SJCRH30 (cell line): ENCODE measurements around the gene CCM2L. TPM values are rescaled to one million over a fixed set of nuclear protein-coding genes. Genes with fewer than 3 reads are reported as not detected.

Experiments
- DNase-seq, 2 experiments: peaks; one replicate each; pipeline ENCODE4 v3.0.0-alpha.2; 2015 to 2020
- H3K27ac ChIP-seq: fragments of 250-450 bp; sonication (Bioruptor Pico); 2 replicates; pipeline ENCODE4 v1.5.1; 2020; ENCODE audit warnings: mild to moderate bottlenecking, moderate library complexity
- H3K27me3 ChIP-seq: fragments of 250-450 bp; sonication (Bioruptor Pico); 2 replicates; pipeline ENCODE4 v1.5.1; 2020; ENCODE audit warnings: mild to moderate bottlenecking, moderate library complexity
- H3K36me3 ChIP-seq: fragments of 250-450 bp; sonication (Bioruptor Pico); 2 replicates; pipeline ENCODE4 v1.5.1; 2020; ENCODE audit warnings: mild to moderate bottlenecking, moderate library complexity
- H3K4me1 ChIP-seq: fragments of 250-450 bp; sonication (Bioruptor Pico); 2 replicates; pipeline ENCODE4 v1.5.1; 2020; ENCODE audit warnings: mild to moderate bottlenecking, moderate library complexity
- H3K4me3 ChIP-seq: fragments of 250-450 bp; sonication (Bioruptor Pico); 2 replicates; pipeline ENCODE4 v1.5.1; 2020; ENCODE audit warnings: mild to moderate bottlenecking, moderate library complexity
- H3K9me3 ChIP-seq: fragments of 250-450 bp; sonication (Bioruptor Pico); replicated peaks from 2 replicates; pipeline ENCODE4 v1.5.1; 2020; ENCODE audit warnings: mild to moderate bottlenecking, moderate library complexity
- total RNA-seq: library from RNA; depleted of rRNA; stranded (reverse); fragments of >200 nt; shearing (Covaris generic); gene quantifications from 2 replicates; pipeline ENCODE4 v1.2.3, GENCODE V29; 2014

Gene CCM2L
- total RNA-seq, 1 experiment from 2014 or later = 1.2 TPM

- no peak for DNase-seq
- Histone ChIP-seq H3K4me3 (no peak overlapping the region), H3K4me1 (0 out of 2 replicates have a peak, but pooled peaks cover 5% of the 10 kb centered on the region), H3K9me3 (no peaks in the 10 kb centered on the region), H3K36me3 (no peaks in the 10 kb centered on the region), H3K27me3 (peaks cover 3% of the 10 kb centered on the region), H3K27ac (no peak overlapping the region)
Observed at GRCh38 chr20:31984981-31985471, 25.2 kb upstream of the CCM2L start.

- peak in 1 of 2 experiments; percentile 44 for DNase-seq
- Histone ChIP-seq H3K36me3 (no peaks in the 10 kb centered on the region), H3K4me3 (no peak overlapping the region), H3K27me3 (no peaks in the 10 kb centered on the region; the same call in 1 of the 2 replicates), H3K27ac (no peak overlapping the region), H3K4me1 (peaks cover 5% of the 10 kb centered on the region; the same call in 1 of the 2 replicates), H3K9me3 (no peaks in the 10 kb centered on the region)
Observed at GRCh38 chr20:31987744-31988143, 22.5 kb upstream of the CCM2L start.

- H3K9me3 ChIP-seq = no peaks in the 10 kb centered on the region
- H3K36me3 ChIP-seq = no peaks in the 10 kb centered on the region
- DNase-seq = no peak
- no peaks in the 10 kb centered on the region for H3K27me3 ChIP-seq
- peaks cover 5% of the 10 kb centered on the region; the same call in 1 of the 2 replicates for H3K4me1 ChIP-seq
- no peak overlapping the region for H3K27ac ChIP-seq
- no peak overlapping the region for H3K4me3 ChIP-seq
Observed at GRCh38 chr20:31988430-31989015, 21.7 kb upstream of the CCM2L start.

GRCh38 chr20:31989030-31989645 is 21.1 kb upstream of the CCM2L start:
- DNase-seq = peak; percentile 39 to 59
- Histone ChIP-seq H3K36me3 (no peaks in the 10 kb centered on the region), H3K4me3 (no peak overlapping the region), H3K27ac (no peak overlapping the region), H3K4me1 (peaks cover 5% of the 10 kb centered on the region; the same call in 1 of the 2 replicates), H3K9me3 (no peaks in the 10 kb centered on the region), H3K27me3 (peaks cover 4% of the 10 kb centered on the region; the same call in 1 of the 2 replicates)

DNA sequence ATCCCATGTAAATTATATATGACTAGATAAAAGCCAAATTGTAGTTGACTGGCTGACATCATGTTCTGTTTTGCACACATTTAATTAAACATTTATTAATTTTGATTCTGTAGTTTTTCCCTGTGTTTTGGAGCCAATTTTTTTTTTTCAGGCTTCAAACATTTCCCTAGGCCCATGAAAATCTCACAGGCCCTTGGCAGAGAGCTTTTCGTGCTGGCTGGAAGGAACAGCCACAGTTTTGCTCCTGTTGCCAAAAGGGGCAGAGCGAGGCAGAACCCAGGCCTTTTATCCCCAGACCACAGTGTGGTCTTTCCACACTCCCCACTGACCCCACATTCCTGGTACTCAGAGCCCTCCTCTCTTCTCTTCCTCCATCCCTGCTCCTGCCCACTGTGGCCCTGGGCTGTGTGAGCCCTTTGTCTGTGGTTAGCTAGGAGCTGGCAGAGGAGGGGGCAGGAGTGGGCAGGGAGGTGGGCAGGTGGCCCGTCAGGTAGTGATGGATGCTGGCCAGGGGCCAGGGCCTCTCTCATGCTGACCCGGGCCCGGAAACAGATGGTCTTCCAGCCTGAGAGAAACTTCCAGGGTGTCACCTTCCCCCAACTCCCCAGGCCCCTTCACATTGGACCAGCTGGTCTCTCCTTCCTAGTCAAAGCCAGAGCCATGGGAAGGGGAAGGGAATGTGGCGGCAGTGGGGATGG is 19.4 kb upstream of the CCM2L start:
- Histone ChIP-seq H3K4me1 (peaks cover 5% of the 10 kb centered on the region; the same call in 1 of the 2 replicates), H3K27me3 (peaks cover 4% of the 10 kb centered on the region; the same call in 1 of the 2 replicates), H3K9me3 (no peaks in the 10 kb centered on the region), H3K36me3 (no peaks in the 10 kb centered on the region), H3K27ac (no peak overlapping the region), H3K4me3 (no peak overlapping the region)
- peak in 1 of 2 experiments; percentile 37 for DNase-seq

DNA sequence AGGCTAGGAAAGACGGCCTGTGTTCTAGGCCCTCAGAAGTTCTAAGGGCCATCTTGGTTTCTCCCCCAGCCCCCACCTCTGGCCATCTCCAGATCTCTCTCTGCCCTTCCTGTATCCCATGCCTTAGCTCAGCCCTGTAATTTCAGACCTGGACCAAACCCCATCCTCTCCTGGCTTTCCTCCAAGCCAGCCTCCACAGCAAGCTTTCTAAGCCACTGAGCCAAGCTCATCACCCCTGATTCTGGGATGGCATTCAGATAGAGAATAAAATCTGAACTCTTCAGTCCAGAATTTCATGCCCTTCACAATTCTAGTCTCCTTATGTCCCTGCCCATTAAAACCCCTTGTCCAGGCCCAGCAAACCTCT is 18.9 kb upstream of the CCM2L start:
- Histone ChIP-seq H3K9me3 (no peaks in the 10 kb centered on the region), H3K27me3 (peaks cover 4% of the 10 kb centered on the region; the same call in 1 of the 2 replicates), H3K4me3 (no peak overlapping the region), H3K27ac (no peak overlapping the region), H3K36me3 (no peaks in the 10 kb centered on the region), H3K4me1 (peaks cover 5% of the 10 kb centered on the region; the same call in 1 of the 2 replicates)
- no peak for DNase-seq

DNA sequence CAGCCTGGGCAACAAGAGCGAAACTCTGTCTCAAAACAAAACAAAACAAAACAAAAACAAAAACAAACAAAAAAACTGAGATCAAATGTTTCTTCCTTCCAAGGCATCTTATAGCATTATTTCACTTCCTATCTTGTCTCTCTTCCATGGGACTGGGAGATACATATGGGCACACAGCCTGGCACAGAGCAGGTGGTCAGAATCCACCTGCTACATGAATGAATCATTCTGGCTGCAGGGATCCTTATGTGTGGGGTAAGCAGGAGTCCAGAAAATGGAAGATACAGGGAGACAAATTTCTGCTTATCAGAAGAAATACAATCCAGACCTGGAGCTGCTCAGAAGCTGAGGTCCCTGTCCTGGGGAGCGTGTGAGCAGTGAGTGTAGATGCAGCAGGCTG is 18.2 kb upstream of the CCM2L start:
- H3K27ac ChIP-seq = no peak overlapping the region
- no peak for DNase-seq
- H3K4me1 ChIP-seq = peaks cover 5% of the 10 kb centered on the region; the same call in 1 of the 2 replicates
- H3K36me3 ChIP-seq = no peaks in the 10 kb centered on the region
- H3K27me3 ChIP-seq = peaks cover 4% of the 10 kb centered on the region; the same call in 1 of the 2 replicates
- H3K9me3 ChIP-seq = no peaks in the 10 kb centered on the region
- no peak overlapping the region for H3K4me3 ChIP-seq

- Histone ChIP-seq H3K4me3 (no peak overlapping the region), H3K36me3 (no peaks in the 10 kb centered on the region), H3K27me3 (peaks cover 13% of the 10 kb centered on the region; the same call in 1 of the 2 replicates), H3K4me1 (no peaks in the 10 kb centered on the region), H3K27ac (no peak overlapping the region), H3K9me3 (no peaks in the 10 kb centered on the region)
- no peak for DNase-seq
Observed at GRCh38 chr20:31996996-31997395, 13.2 kb upstream of the CCM2L start.

DNA sequence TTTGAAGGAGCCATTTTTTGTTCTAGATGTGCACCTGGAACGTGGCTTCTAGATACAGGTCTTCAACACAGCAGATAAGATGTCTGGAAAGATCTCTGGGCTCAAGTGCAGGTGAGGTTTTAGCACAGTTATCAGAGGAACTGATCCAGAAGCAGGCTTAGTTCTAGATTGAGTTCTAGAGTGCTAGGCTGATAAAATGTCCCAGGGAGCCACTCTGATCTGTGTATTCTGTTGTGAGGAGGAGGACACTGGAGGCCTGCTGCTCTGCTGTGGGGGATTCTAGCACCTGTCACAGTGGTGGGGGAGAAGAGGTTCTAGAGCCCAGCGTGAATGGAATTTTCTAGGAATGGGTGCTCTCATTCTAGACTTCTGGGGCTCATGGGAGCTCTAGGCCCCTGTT is 12.0 kb upstream of the CCM2L start:
- Histone ChIP-seq H3K36me3 (no peaks in the 10 kb centered on the region), H3K9me3 (no peaks in the 10 kb centered on the region), H3K4me3 (no peak overlapping the region), H3K4me1 (no peaks in the 10 kb centered on the region), H3K27ac (no peak overlapping the region), H3K27me3 (peaks cover 21% of the 10 kb centered on the region; the same call in 1 of the 2 replicates)
- DNase-seq = no peak

DNA sequence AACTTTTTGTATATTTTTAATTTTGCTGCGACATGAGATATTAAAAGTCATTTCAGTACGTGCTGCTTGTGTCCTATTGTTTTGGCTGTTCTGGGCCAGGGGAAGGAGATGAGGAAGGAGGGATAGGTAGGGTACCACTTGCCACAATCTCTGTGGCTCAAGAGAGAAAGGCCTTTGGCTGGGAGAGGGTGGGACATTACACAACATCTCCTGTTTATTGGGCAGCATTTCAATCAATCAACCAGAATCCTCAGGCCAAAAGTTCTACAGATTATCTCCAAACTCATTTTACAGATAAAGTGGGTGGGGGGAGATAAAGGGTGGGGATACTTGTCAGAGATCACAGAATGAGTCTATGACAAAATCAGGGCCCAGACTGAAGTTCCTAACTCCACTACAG is 6.9 kb upstream of the CCM2L start:
- no peak for DNase-seq
- H3K9me3 ChIP-seq = no peaks in the 10 kb centered on the region
- H3K4me3 ChIP-seq = no peak overlapping the region
- no peak overlapping the region for H3K27ac ChIP-seq
- peaks cover 11% of the 10 kb centered on the region; the same call in 1 of the 2 replicates for H3K4me1 ChIP-seq
- peaks cover 22% of the 10 kb centered on the region; the same call in 1 of the 2 replicates for H3K27me3 ChIP-seq
- H3K36me3 ChIP-seq = no peaks in the 10 kb centered on the region

GRCh38 chr20:32004963-32005362 is 5.3 kb upstream of the CCM2L start:
- Histone ChIP-seq H3K4me1 (peaks cover 11% of the 10 kb centered on the region; the same call in 1 of the 2 replicates), H3K27ac (no peak overlapping the region), H3K4me3 (no peak overlapping the region), H3K27me3 (peaks cover 19% of the 10 kb centered on the region; the same call in 1 of the 2 replicates), H3K9me3 (no peaks in the 10 kb centered on the region), H3K36me3 (no peaks in the 10 kb centered on the region)
- DNase-seq = peak in 1 of 2 experiments; percentile 24

DNA sequence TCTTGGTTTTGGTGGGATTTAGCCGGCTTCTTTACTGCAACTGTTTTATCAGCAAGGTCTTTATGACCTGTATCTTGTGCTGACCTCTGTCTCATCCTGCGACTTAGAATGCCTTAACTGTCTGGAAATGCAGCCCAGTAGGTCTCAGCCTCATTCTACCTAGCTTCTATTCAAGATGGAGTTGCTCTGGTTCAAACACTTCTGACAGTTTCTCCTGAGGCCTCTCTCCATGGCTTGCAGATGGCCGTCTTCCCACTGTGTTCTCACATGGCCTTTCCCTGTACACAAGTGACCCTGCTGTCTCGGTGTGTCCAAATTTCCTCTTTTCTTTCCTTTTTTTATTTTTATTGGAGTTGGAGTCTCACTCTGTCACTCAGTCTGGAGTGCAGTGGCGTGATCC is 4.2 kb upstream of the CCM2L start:
- Histone ChIP-seq H3K4me3 (no peak overlapping the region), H3K36me3 (no peaks in the 10 kb centered on the region), H3K9me3 (no peaks in the 10 kb centered on the region), H3K27ac (no peak overlapping the region), H3K27me3 (peaks cover 16% of the 10 kb centered on the region; the same call in 1 of the 2 replicates), H3K4me1 (peaks cover 11% of the 10 kb centered on the region; the same call in 1 of the 2 replicates)
- DNase-seq = no peak

DNA sequence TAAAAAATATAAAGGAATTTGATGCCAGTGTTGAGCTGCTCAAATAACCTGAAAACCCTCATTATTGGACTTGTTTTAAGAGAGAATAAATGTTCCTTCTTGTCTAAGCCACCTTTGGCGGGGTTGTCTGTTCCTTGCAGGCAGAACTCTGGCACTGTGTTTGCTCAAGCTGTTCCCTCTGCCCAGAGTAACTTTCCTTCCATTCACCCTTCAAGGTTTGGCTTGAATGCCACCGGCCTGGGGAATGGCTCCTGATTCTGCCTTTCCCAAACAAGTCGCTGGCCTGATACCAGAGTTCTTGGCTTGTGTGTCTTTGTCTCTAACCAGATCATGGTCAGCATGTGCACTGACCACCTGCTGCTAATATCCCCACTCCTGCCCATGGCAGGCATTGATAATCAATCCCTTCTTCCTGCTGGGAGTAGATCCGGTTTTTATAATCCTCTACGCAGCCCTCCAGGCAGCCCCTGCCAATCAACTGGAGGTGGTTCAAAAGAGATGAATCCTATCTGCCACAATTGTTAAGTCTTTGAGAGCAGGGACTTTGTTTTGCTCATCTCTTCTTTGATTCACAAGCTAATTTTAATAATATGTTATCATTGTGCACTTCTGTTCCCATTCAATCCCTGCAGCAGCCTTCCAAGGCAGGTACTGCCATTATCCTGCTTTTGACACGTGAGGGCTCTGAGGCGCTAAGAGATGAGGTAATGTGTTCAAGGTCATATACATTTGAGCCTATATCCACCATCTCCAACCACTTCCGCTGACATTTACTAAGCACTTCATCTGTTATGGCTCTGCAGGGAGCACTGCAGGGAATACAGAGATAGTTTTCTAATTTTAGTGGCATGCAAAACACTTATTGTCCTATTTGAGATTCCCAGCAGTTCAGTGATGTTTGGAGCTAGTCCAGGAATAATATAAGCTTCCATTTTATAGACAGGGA is 3.1 kb upstream of the CCM2L start:
- no peaks in the 10 kb centered on the region for H3K9me3 ChIP-seq
- peaks cover 11% of the 10 kb centered on the region; the same call in 1 of the 2 replicates for H3K4me1 ChIP-seq
- peaks cover 16% of the 10 kb centered on the region; the same call in 1 of the 2 replicates for H3K27me3 ChIP-seq
- H3K4me3 ChIP-seq = no peak overlapping the region
- H3K36me3 ChIP-seq = no peaks in the 10 kb centered on the region
- DNase-seq = peak in 1 of 2 experiments; percentile 49
- H3K27ac ChIP-seq = peak overlapping the region; percentile 5; the same call in 1 of the 2 replicates
